H1 (cell line): ENCODE measurements around the gene MRPL50. TPM values are rescaled to one million over a fixed set of nuclear protein-coding genes. Genes with fewer than 3 reads are reported as not detected.

Source experiments
- CTCF ChIA-PET: fragments of 300-600 bp; sonication (Branson Sonifier 250); formaldehyde crosslinking; loops from one replicate; lab custom pipeline; 2021; ENCODE audit not compliant: partially characterized antibody; lab: Charles Lee
- POLR2A ChIA-PET: fragments of 300-600 bp; sonication (Branson Sonifier 250); formaldehyde crosslinking; loops from one replicate; lab custom pipeline; 2021; ENCODE audit warnings: inconsistent platforms; ENCODE audit not compliant: partially characterized antibody; lab: Charles Lee
- DNase-seq, 2 experiments: peaks; one replicate each; pipeline versions ENCODE4 v3.0.0 to v3.0.0-alpha.2; 2010 to 2022; ENCODE audit warnings: low spot score in 2 of 2, low read depth in 1 of 2, mixed read lengths in 1 of 2
- FAIRE-seq: peaks from 2 replicates; lab custom pipeline; 2011; peaks lifted over from hg19 to GRCh38; lab: Jason Lieb, UNC
- H2AFZ ChIP-seq: 2 replicates; pipeline ENCODE4 v1.8.1; 2012; ENCODE audit warnings: low read length, inconsistent platforms
- H2AK5ac ChIP-seq: 2 replicates; pipeline ENCODE4 v1.6.1; 2013; ENCODE audit warnings: low read depth, low read length
- H2BK120ac ChIP-seq: replicated peaks from 2 replicates; pipeline ENCODE3; 2013; ENCODE audit warnings: low read depth, low read length, inconsistent platforms
- H2BK12ac ChIP-seq: 2 replicates; pipeline ENCODE4 v1.6.1; 2013; ENCODE audit warnings: low read depth, low read length
- H2BK15ac ChIP-seq: 2 replicates; pipeline ENCODE4 v1.6.1; 2013; ENCODE audit warnings: low read length
- H2BK20ac ChIP-seq: 2 replicates; pipeline ENCODE4 v1.6.1; 2013; ENCODE audit warnings: low read length
- H2BK5ac ChIP-seq: 2 replicates; pipeline ENCODE4 v1.6.1; 2013; ENCODE audit warnings: low read depth, low read length
- H3K14ac ChIP-seq: 2 replicates; pipeline ENCODE4 v1.6.1; 2013; ENCODE audit warnings: inconsistent platforms; ENCODE audit not compliant: insufficient read length
- H3K18ac ChIP-seq: 2 replicates; pipeline ENCODE4 v1.6.1; 2013; ENCODE audit warnings: low read length; ENCODE audit errors: extremely low read depth
- H3K23ac ChIP-seq: 2 replicates; pipeline ENCODE4 v1.6.1; 2013; ENCODE audit warnings: inconsistent platforms; ENCODE audit not compliant: insufficient read length
- H3K23me2 ChIP-seq: 2 replicates; pipeline ENCODE4 v1.6.1; 2013; ENCODE audit warnings: low read depth, low read length
- H3K27ac ChIP-seq: 2 replicates; pipeline ENCODE4 v1.6.1; 2011; ENCODE audit warnings: low read depth, low read length, inconsistent platforms
- H3K27me3 ChIP-seq, 4 experiments: replicated peaks in 1 of 4; 1 replicate in 1 of 4; 2 replicates in 3 of 4; pipeline versions ENCODE4 v1.6.1 to v1.8.1; 2011 to 2013; ENCODE audit warnings: low read length in 3 of 4, mild to moderate bottlenecking in 3 of 4, inconsistent platforms in 2 of 4, mixed read lengths in 2 of 4, moderate library complexity in 1 of 4; ENCODE audit not compliant: control insufficient read depth in 3 of 4, insufficient read depth in 3 of 4; ENCODE audit errors: extremely low read depth in 1 of 4
- H3K36me3 ChIP-seq, 4 experiments: 2 replicates each; pipeline versions ENCODE4 v1.6.1 to v1.8.1; 2011 to 2013; ENCODE audit warnings: mild to moderate bottlenecking in 4 of 4, low read length in 3 of 4, moderate library complexity in 2 of 4, control low read depth in 1 of 4, inconsistent platforms in 1 of 4; ENCODE audit not compliant: insufficient read depth in 4 of 4, control insufficient read depth in 2 of 4
- H3K4ac ChIP-seq: replicated peaks from 2 replicates; pipeline ENCODE3; 2013; ENCODE audit warnings: low read length, low read depth, mixed read lengths, inconsistent platforms; ENCODE audit not compliant: insufficient read length
- H3K4me1 ChIP-seq, 4 experiments: replicated peaks in 1 of 4; 1 replicate in 1 of 4; 2 replicates in 3 of 4; pipeline versions ENCODE4 v1.6.1 to v1.8.1; 2011 to 2013; ENCODE audit warnings: low read length in 3 of 4, inconsistent platforms in 2 of 4, mixed read lengths in 1 of 4; ENCODE audit not compliant: insufficient read depth in 4 of 4, control insufficient read depth in 3 of 4
- H3K4me2 ChIP-seq, 2 experiments: 2 replicates each; pipeline versions ENCODE4 v1.6.1 to v1.8.1; 2011 to 2013; ENCODE audit warnings: low read depth in 2 of 2, low read length in 2 of 2, control low read depth in 1 of 2, inconsistent platforms in 1 of 2, mild to moderate bottlenecking in 1 of 2; ENCODE audit not compliant: insufficient read depth in 1 of 2
- H3K4me3 ChIP-seq, 4 experiments: fragments of 200-600, 300-600 bp in 1 of 4; sonication (generic), shearing (Covaris generic), sonication (Bioruptor Twin) in 1 of 4; 2 replicates each; pipeline versions ENCODE4 v1.5.1 to v1.8.1; 2011 to 2016; ENCODE audit warnings: low read length in 4 of 4, low read depth in 3 of 4, control low read depth in 2 of 4, inconsistent platforms in 2 of 4, mild to moderate bottlenecking in 2 of 4, mixed read lengths in 1 of 4, moderate library complexity in 1 of 4; ENCODE audit not compliant: insufficient read depth in 2 of 4; ENCODE audit errors: extremely low read depth in 1 of 4
- H3K56ac ChIP-seq: replicated peaks from 2 replicates; pipeline ENCODE3; 2013; ENCODE audit warnings: low read depth, mild to moderate bottlenecking, mixed read lengths, low read length, inconsistent platforms; ENCODE audit not compliant: insufficient read length
- H3K79me1 ChIP-seq: 2 replicates; pipeline ENCODE4 v1.6.1; 2013; ENCODE audit warnings: low read depth, low read length, control low read depth
- H3K79me2 ChIP-seq, 2 experiments: 2 replicates each; pipeline versions ENCODE4 v1.6.1 to v1.8.1; 2012 to 2013; ENCODE audit warnings: low read length in 2 of 2, mild to moderate bottlenecking in 2 of 2, inconsistent platforms in 1 of 2; ENCODE audit not compliant: insufficient read depth in 2 of 2, control insufficient read depth in 1 of 2
- H3K9ac ChIP-seq, 4 experiments: replicated peaks in 1 of 4; 1 replicate in 1 of 4; 2 replicates in 3 of 4; pipeline versions ENCODE4 v1.6.1 to v1.8.1; 2011 to 2013; ENCODE audit warnings: low read depth in 3 of 4, low read length in 3 of 4, control low read depth in 2 of 4, mild to moderate bottlenecking in 2 of 4, moderate library complexity in 2 of 4, inconsistent platforms in 1 of 4; ENCODE audit errors: extremely low read depth in 1 of 4
- H3K9me3 ChIP-seq, 2 experiments: 2 replicates each; pipeline versions ENCODE4 v1.6.1 to v1.8.1; 2012 to 2013; ENCODE audit warnings: mild to moderate bottlenecking in 2 of 2, moderate library complexity in 2 of 2, control low read depth in 1 of 2, inconsistent platforms in 1 of 2, low read depth in 1 of 2, low read length in 1 of 2, mixed read lengths in 1 of 2; ENCODE audit not compliant: insufficient read depth in 2 of 2
- H4K20me1 ChIP-seq, 2 experiments: replicated peaks in 1 of 2; 2 replicates each; pipeline versions ENCODE3 to v1.8.1; 2011 to 2013; ENCODE audit warnings: inconsistent platforms in 2 of 2, low read length in 2 of 2, mild to moderate bottlenecking in 1 of 2; ENCODE audit not compliant: insufficient read depth in 2 of 2, control insufficient read depth in 1 of 2
- H4K5ac ChIP-seq: 2 replicates; pipeline ENCODE4 v1.6.1; 2013; ENCODE audit warnings: low read length, low read depth, mixed read lengths, inconsistent platforms; ENCODE audit not compliant: insufficient read length
- H4K8ac ChIP-seq: 2 replicates; pipeline ENCODE4 v1.8.0; 2013; ENCODE audit warnings: mild to moderate bottlenecking, moderate library complexity, low read length, inconsistent platforms; ENCODE audit not compliant: insufficient read depth; ENCODE audit errors: extremely low read depth
- H4K91ac ChIP-seq: replicated peaks from 2 replicates; pipeline ENCODE3; 2013; ENCODE audit warnings: low read length, mixed read lengths, inconsistent platforms; ENCODE audit not compliant: insufficient read length
- NANOG ChIP-seq: IDR thresholded peaks from 2 replicates; pipeline ENCODE4 v1.6.1; 2011; ENCODE audit warnings: low read length, low read depth, mild to moderate bottlenecking, inconsistent platforms; ENCODE audit not compliant: insufficient read depth, poor library complexity, severe bottlenecking
- WGBS, 2 experiments: shearing (Covaris generic) in 1 of 2; methylation state at CpG; one replicate each; pipeline versions ENCODE4 v1.1.6 to v1.1.7; 2013 to 2015; ENCODE audit warnings: low lambda C conversion rate in 2 of 2, mixed read lengths in 2 of 2, inconsistent platforms in 1 of 2, low coverage in 1 of 2, missing lambda C conversion rate in 1 of 2; ENCODE audit not compliant: insufficient replicate concordance in 2 of 2, insufficient coverage in 1 of 2, insufficient read length in 1 of 2; ENCODE audit errors: extremely low coverage in 1 of 2, missing lambda C conversion rate in 1 of 2; 5-methylcytosine and 5-hydroxymethylcytosine counted together
- polyA plus RNA-seq, 7 experiments: library from polyadenylated mRNA; depleted of rRNA in 3 of 7; stranded (reverse) in 5 of 7; unstranded in 2 of 7; fragments of >200 nt in 5 of 7; fragments of 200-250 nt in 2 of 7; gene quantifications; 1 replicate in 5 of 7; 2 replicates in 1 of 7; 4 replicates in 1 of 7; pipeline versions ENCODE4 v1.2.1 to v1.2.3, GENCODE V29; 2011 to 2013; ENCODE audit warnings: missing spikeins in 2 of 7, mixed read lengths in 2 of 7
- total RNA-seq: library from RNA; stranded (reverse); fragmentation: NEBNext Ultra II Directional; extraction: Animal tissue kit (Norgen Biotek cat#: 25700); gene quantifications from 2 replicates; pipeline ENCODE4 v1.2.1, GENCODE V29; 2021
- TF ChIP-seq, protein P1 (sequence below): IDR thresholded peaks from 2 replicates; pipeline ENCODE4 v1.6.1; 2011; ENCODE audit warnings: low read length, improper control_type of control experiment

Gene MRPL50
- total and polyA plus RNA-seq, 2 of the 8 experiments (the other 6 are each of a cell fraction or from before 2014, with no cell fraction given), result 17.8 to 25.1 TPM

DNA sequence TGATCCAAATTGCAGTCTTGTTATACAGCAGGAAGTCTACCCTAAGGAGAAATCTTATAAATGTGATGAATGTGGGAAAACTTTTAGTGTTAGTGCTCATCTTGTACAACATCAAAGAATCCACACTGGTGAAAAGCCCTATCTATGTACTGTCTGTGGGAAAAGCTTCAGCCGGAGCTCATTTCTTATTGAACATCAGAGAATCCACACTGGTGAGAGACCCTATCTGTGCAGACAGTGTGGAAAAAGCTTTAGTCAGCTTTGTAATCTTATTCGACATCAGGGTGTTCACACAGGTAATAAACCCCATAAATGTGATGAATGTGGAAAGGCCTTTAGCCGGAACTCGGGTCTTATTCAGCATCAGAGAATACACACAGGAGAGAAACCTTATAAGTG is 10.7 kb upstream of the MRPL50 start:
- no peak overlapping the region for H2BK20ac ChIP-seq
- no peak overlapping the region for H3K4me3 ChIP-seq
- no peak overlapping the region for H2BK120ac ChIP-seq
- H2AK5ac ChIP-seq, result no peak overlapping the region
- POLR2A ChIA-PET, result interaction anchor here (0.7 to 1.5 kb wide), 5 partner anchors 8 to 50 kb away, joined by 3 to 5 read pairs (median 4); partner anchors contain the start of gene ALDOB
- H3K56ac ChIP-seq, result no peak overlapping the region
- H2BK5ac ChIP-seq, result no peak overlapping the region
- no peaks in the 10 kb centered on the region for H3K79me1 ChIP-seq
- no peak overlapping the region for H3K4ac ChIP-seq
- CTCF ChIA-PET, result interaction anchor here (0.9 to 1.3 kb wide), 5 partner anchors 14 to 40 kb away, joined by 3 to 4 read pairs (median 3); no protein-coding TSS in a partner anchor
- no peak overlapping the region for H3K9ac ChIP-seq
- H3K4me1 ChIP-seq, result no peaks in the 10 kb centered on the region
- no peak for DNase-seq
- H3K23me2 ChIP-seq, result no peaks in the 10 kb centered on the region
- TF ChIP-seq, protein P1, sequence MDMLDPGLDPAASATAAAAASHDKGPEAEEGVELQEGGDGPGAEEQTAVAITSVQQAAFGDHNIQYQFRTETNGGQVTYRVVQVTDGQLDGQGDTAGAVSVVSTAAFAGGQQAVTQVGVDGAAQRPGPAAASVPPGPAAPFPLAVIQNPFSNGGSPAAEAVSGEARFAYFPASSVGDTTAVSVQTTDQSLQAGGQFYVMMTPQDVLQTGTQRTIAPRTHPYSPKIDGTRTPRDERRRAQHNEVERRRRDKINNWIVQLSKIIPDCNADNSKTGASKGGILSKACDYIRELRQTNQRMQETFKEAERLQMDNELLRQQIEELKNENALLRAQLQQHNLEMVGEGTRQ, result no peak
- TF ChIP-seq NANOG, result no peak
- TF ChIP-seq, all 59 proteins: peak for 0
- Histone ChIP-seq H2BK12ac (no peak overlapping the region), H3K27me3 (no peaks in the 10 kb centered on the region), H3K4me2 (no peak overlapping the region), H4K5ac (no peak overlapping the region), H2AFZ (no peak overlapping the region), H4K91ac (no peak overlapping the region), H3K27ac (no peak overlapping the region), H3K36me3 (peaks cover 11 to 57% (median 41%) of the 10 kb centered on the region in 4 experiments), H3K9me3 (peaks cover 49 to 50% of the 10 kb centered on the region in 2 experiments), H4K20me1 (no peaks in the 10 kb centered on the region), H3K23ac (no peak overlapping the region), H3K14ac (no peak overlapping the region), H2BK15ac (no peak overlapping the region), H4K8ac (no peak overlapping the region), H3K18ac (no peak overlapping the region), H3K79me2 (no peaks in the 10 kb centered on the region)
- no peak for FAIRE-seq
- 96% methylated on average over 4 of the region's 4 CpGs; no CpG with 5 or more reads in 1 of the 2 experiments for WGBS, 2 experiments
